Measurements from ENCODE around the gene MFAP4.

GRCh38 chr17:19368229-19368628 is 18.8 kb downstream of the MFAP4 start:
- TF ChIP-seq POLR2A (IDR thresholded peaks at IDR 0.05) (no peak), CTCF (IDR thresholded peaks at IDR 0.05) (no peak), POLR2AphosphoS5 (IDR thresholded peaks at IDR 0.05; ENCODE audit: insufficient read depth in 1 of 2, low read depth in 1 of 2) (no peak)

Measured in vagina (tissue), 2 donors.